Measurements from ENCODE around the gene HOXD8.

DNA sequence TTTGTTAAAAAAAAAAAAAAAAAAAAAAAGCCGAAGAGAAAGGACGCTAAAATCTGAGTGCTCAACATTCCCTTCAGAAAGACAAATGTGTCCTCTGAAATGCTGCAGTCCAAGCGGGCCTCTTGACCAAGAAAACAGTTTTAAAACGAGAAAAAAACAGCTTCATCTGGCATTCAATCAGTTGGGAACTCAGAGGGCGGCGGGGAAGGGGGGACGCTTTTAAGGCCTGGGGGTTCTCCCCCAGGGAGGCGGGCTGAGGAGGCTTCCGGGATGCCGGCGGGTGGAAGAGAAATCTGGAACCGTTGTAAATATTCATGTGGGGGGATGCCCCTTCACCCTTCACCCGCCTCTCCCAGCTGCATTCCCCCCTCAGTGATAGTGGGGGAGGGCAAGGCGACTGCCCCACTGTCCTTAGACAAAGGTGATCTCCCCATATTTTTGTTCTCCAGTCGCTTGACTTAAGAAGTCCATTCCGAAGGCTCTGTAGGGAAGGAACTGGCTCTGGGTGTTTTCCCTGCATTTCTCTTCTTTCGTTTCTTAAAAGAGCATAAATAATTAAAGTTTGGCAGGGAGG lies 25.7 kb upstream of the HOXD8 start:
- TF ChIP-seq, protein P1, sequence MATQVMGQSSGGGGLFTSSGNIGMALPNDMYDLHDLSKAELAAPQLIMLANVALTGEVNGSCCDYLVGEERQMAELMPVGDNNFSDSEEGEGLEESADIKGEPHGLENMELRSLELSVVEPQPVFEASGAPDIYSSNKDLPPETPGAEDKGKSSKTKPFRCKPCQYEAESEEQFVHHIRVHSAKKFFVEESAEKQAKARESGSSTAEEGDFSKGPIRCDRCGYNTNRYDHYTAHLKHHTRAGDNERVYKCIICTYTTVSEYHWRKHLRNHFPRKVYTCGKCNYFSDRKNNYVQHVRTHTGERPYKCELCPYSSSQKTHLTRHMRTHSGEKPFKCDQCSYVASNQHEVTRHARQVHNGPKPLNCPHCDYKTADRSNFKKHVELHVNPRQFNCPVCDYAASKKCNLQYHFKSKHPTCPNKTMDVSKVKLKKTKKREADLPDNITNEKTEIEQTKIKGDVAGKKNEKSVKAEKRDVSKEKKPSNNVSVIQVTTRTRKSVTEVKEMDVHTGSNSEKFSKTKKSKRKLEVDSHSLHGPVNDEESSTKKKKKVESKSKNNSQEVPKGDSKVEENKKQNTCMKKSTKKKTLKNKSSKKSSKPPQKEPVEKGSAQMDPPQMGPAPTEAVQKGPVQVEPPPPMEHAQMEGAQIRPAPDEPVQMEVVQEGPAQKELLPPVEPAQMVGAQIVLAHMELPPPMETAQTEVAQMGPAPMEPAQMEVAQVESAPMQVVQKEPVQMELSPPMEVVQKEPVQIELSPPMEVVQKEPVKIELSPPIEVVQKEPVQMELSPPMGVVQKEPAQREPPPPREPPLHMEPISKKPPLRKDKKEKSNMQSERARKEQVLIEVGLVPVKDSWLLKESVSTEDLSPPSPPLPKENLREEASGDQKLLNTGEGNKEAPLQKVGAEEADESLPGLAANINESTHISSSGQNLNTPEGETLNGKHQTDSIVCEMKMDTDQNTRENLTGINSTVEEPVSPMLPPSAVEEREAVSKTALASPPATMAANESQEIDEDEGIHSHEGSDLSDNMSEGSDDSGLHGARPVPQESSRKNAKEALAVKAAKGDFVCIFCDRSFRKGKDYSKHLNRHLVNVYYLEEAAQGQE (IDR thresholded peaks at IDR 0.05; ENCODE audit: insufficient read depth in 1 of 2, low read depth in 2 of 2, low read length in 2 of 2): no peak
- TF ChIP-seq TAF1 (IDR thresholded peaks at IDR 0.05; ENCODE audit: borderline replicate concordance, insufficient read depth, low read length) (no peak), POLR2AphosphoS5 (IDR thresholded peaks at IDR 0.05; ENCODE audit: low read depth, low read length) (no peak), SIN3A (IDR thresholded peaks at IDR 0.05; ENCODE audit: borderline replicate concordance, insufficient read depth, low read length) (no peak)
